SK-N-SH treated with all-trans-retinoic acid at 6 μM for 48 hours (cell line): ENCODE data around the gene CFDP1.

Experiments
- ATAC-seq: fragments of 200-7000 bp; cut with Tn5 transposase; 3 replicates; pipeline ENCODE4 v1.9.1; 2020; ENCODE audit warnings: mild to moderate bottlenecking, moderate library complexity
- ARNTL ChIP-seq: fragments of 450-650 bp; formaldehyde crosslinking; IDR thresholded peaks from 2 replicates; pipeline ENCODE4 v1.5.0; 2020; ENCODE audit warnings: low read depth, mild to moderate bottlenecking, moderate library complexity, borderline replicate concordance
- BACH2 ChIP-seq: fragments of 250-450 bp; sonication (Bioruptor Pico); IDR thresholded peaks from 2 replicates; pipeline ENCODE4 v1.9.0; 2021; ENCODE audit warnings: mild to moderate bottlenecking, borderline replicate concordance
- CREB5 ChIP-seq: fragments of 250-450 bp; sonication (Bioruptor Pico); IDR thresholded peaks from 2 replicates; pipeline ENCODE4 v1.5.1; 2020; ENCODE audit warnings: low read depth, mild to moderate bottlenecking, moderate library complexity
- CSDC2 ChIP-seq: fragments of 250-450 bp; sonication (Bioruptor Pico); IDR thresholded peaks from 2 replicates; pipeline ENCODE4 v1.5.0; 2020; ENCODE audit warnings: mild to moderate bottlenecking, moderate library complexity
- CSRNP3 ChIP-seq: fragments of 250-450 bp; sonication (Bioruptor Pico); IDR thresholded peaks from 2 replicates; pipeline ENCODE4 v1.5.1; 2021; ENCODE audit warnings: mild to moderate bottlenecking, moderate library complexity
- ESRRG ChIP-seq: fragments of 250-450 bp; sonication (Bioruptor Pico); IDR thresholded peaks from 2 replicates; pipeline ENCODE4 v1.6.1; 2021; ENCODE audit warnings: mild to moderate bottlenecking
- GLIS3 ChIP-seq: fragments of 250-450 bp; sonication (Bioruptor Pico); IDR thresholded peaks from 2 replicates; pipeline ENCODE4 v1.5.0; 2020; ENCODE audit warnings: mild to moderate bottlenecking, moderate library complexity
- OSR1 ChIP-seq: fragments of 250-450 bp; sonication (Bioruptor Pico); IDR thresholded peaks from 2 replicates; pipeline ENCODE4 v1.8.0; 2022; ENCODE audit warnings: moderate library complexity, mild to moderate bottlenecking, inconsistent platforms
- PATZ1 ChIP-seq: fragments of 250-450 bp; sonication (Bioruptor Pico); IDR thresholded peaks from 2 replicates; pipeline ENCODE4 v1.8.0; 2020; ENCODE audit warnings: mild to moderate bottlenecking, moderate library complexity, borderline replicate concordance
- POU6F1 ChIP-seq: fragments of 250-450 bp; sonication (Bioruptor Pico); IDR thresholded peaks from 2 replicates; pipeline ENCODE4 v1.8.0; 2021; ENCODE audit warnings: low read depth, mild to moderate bottlenecking, moderate library complexity, borderline replicate concordance
- PPARA ChIP-seq: fragments of 250-450 bp; sonication (Bioruptor Pico); IDR thresholded peaks from 2 replicates; pipeline ENCODE4 v1.5.0; 2020; ENCODE audit warnings: mild to moderate bottlenecking, borderline replicate concordance
- SNAI2 ChIP-seq: fragments of 250-450 bp; sonication (Bioruptor Pico); IDR thresholded peaks from 2 replicates; pipeline ENCODE4 v1.5.0; 2020; ENCODE audit warnings: mild to moderate bottlenecking, moderate library complexity
- TCF4 ChIP-seq: fragments of 250-450 bp; sonication (Bioruptor Pico); IDR thresholded peaks from 2 replicates; pipeline ENCODE4 v1.8.0; 2021; ENCODE audit warnings: mild to moderate bottlenecking, moderate library complexity, borderline replicate concordance
- TOX ChIP-seq: fragments of 250-450 bp; sonication (Bioruptor Pico); IDR thresholded peaks from 2 replicates; pipeline ENCODE4 v1.8.0; 2021; ENCODE audit warnings: mild to moderate bottlenecking, moderate library complexity, borderline replicate concordance
- TSHZ2 ChIP-seq: fragments of 250-450 bp; sonication (Bioruptor Pico); IDR thresholded peaks from 2 replicates; pipeline ENCODE4 v1.5.0; 2020; ENCODE audit warnings: mild to moderate bottlenecking, moderate library complexity
- ZC3H10 ChIP-seq: fragments of 250-450 bp; sonication (Bioruptor Pico); IDR thresholded peaks from 2 replicates; pipeline ENCODE4 v1.5.1; 2021; ENCODE audit warnings: mild to moderate bottlenecking, moderate library complexity
- ZFP3 ChIP-seq: fragments of 250-450 bp; sonication (Bioruptor Pico); IDR thresholded peaks from 2 replicates; pipeline ENCODE4 v1.5.0; 2020; ENCODE audit warnings: mild to moderate bottlenecking, moderate library complexity
- ZFP30 ChIP-seq: fragments of 450-650 bp; formaldehyde crosslinking; IDR thresholded peaks from 2 replicates; pipeline ENCODE4 v1.5.0; 2022; ENCODE audit warnings: mild to moderate bottlenecking, moderate library complexity
- ZNF565 ChIP-seq: fragments of 450-650 bp; formaldehyde crosslinking; conservative IDR thresholded peaks from 2 replicates; pipeline ENCODE4 v1.5.0; 2020; ENCODE audit warnings: low read depth, mild to moderate bottlenecking, moderate library complexity
- ZNF70 ChIP-seq: fragments of 450-650 bp; formaldehyde crosslinking; IDR thresholded peaks from 2 replicates; pipeline ENCODE4 v1.5.0; 2020; ENCODE audit warnings: mild to moderate bottlenecking, moderate library complexity
- ZNF8 ChIP-seq: fragments of 450-650 bp; formaldehyde crosslinking; IDR thresholded peaks from 2 replicates; pipeline ENCODE4 v1.5.0; 2020; ENCODE audit warnings: mild to moderate bottlenecking, moderate library complexity

CFDP1 gene

GRCh38 chr16:75317532-75317931 lies 115.8 kb downstream of the CFDP1 start:
- TF ChIP-seq ZNF8 (CRISPR knock-in tag) (no peak), GLIS3 (CRISPR knock-in tag) (no peak), CSRNP3 (CRISPR knock-in tag) (no peak), TCF4 (no peak), ZFP30 (no peak), ZNF70 (CRISPR knock-in tag) (no peak), ZNF565 (no peak), SNAI2 (CRISPR knock-in tag) (no peak), ARNTL (CRISPR knock-in tag) (no peak), ZFP3 (CRISPR knock-in tag) (no peak), TSHZ2 (CRISPR knock-in tag) (no peak), BACH2 (no peak), POU6F1 (CRISPR knock-in tag) (no peak), CREB5 (no peak), TOX (CRISPR knock-in tag) (no peak), PATZ1 (CRISPR knock-in tag) (no peak), OSR1 (CRISPR knock-in tag) (no peak), ESRRG (no peak), CSDC2 (CRISPR knock-in tag) (no peak), PPARA (CRISPR knock-in tag) (no peak)
- ATAC-seq, result no peak

GRCh38 chr16:75317101-75317522 lies 116.2 kb downstream of the CFDP1 start:
- no peak for ATAC-seq
- TF ChIP-seq CSDC2 (CRISPR knock-in tag), result no peak
- TF ChIP-seq ZC3H10 (CRISPR knock-in tag), result no peak
- no peak for TF ChIP-seq CSRNP3 (CRISPR knock-in tag)
- TF ChIP-seq PATZ1 (CRISPR knock-in tag), result no peak
- no peak for TF ChIP-seq BACH2
- TF ChIP-seq ZFP3 (CRISPR knock-in tag), result no peak
- TF ChIP-seq ZNF565, result no peak
- no peak for TF ChIP-seq SNAI2 (CRISPR knock-in tag)
